Uterus (tissue), 4 donors: ENCODE data around the gene DPP4. TPM values are rescaled to one million over a fixed set of nuclear protein-coding genes. Genes with fewer than 3 reads are reported as not detected.

ENCODE experiments used
- DNase-seq, 2 donors: peaks; one replicate each; pipeline ENCODE4 v3.0.0-alpha.2; 2019 to 2020
- H3K27ac ChIP-seq, 2 donors: fragments of 200-600 bp; sonication (generic); 1 replicate in 1 of 2; 2 replicates in 1 of 2; pipeline ENCODE4 v1.5.1; 2016 to 2018
- H3K27me3 ChIP-seq, 2 donors: fragments of 200-600 bp; sonication (generic); one replicate each; pipeline ENCODE4 v1.5.1; 2018 to 2019; ENCODE audit warnings: control low read depth in 1 of 2
- H3K36me3 ChIP-seq, 2 donors: fragments of 200-600 bp; sonication (generic); one replicate each; pipeline ENCODE4 v1.5.1; 2019; ENCODE audit warnings: control low read depth in 1 of 2
- H3K4me1 ChIP-seq, 2 donors: fragments of 200-600 bp; sonication (generic); one replicate each; pipeline ENCODE4 v1.5.1; 2018 to 2019; ENCODE audit warnings: control low read depth in 1 of 2
- H3K4me3 ChIP-seq, 2 donors: fragments of 200-600 bp; sonication (generic); 1 replicate in 1 of 2; 2 replicates in 1 of 2; pipeline ENCODE4 v1.5.1; 2018 to 2019; ENCODE audit warnings: mild to moderate bottlenecking in 1 of 2
- H3K9me3 ChIP-seq, 2 donors: fragments of 200-600 bp; sonication (generic); one replicate each; pipeline ENCODE4 v1.5.1; 2019; ENCODE audit warnings: control low read depth in 1 of 2
- POLR2A ChIP-seq, 2 donors: fragments of 450-650 bp; IDR thresholded peaks; one replicate each; pipeline ENCODE4 v1.6.1; 2016; ENCODE audit warnings: antibody characterized with exemption in 2 of 2, mild to moderate bottlenecking in 1 of 2, moderate library complexity in 1 of 2
- intact Hi-C: fragments of 100-400 bp; cut with DNase I; formaldehyde crosslinking; loops from one replicate; pipeline ENCODE4 v1.15.1; 2023; ENCODE audit warnings: low total_unique reads
- total RNA-seq, 4 donors: library from RNA; depleted of rRNA in 3 of 4; stranded (reverse); fragments of >200 nt in 3 of 4; gene quantifications; one replicate each; pipeline versions ENCODE4 v1.1.0 to v1.2.4, GENCODE V29; 2014 to 2023
- TF ChIP-seq, protein P1 (sequence below), 4 experiments: fragments of 200-600 bp in 2 of 4; fragments of 450-650 bp in 2 of 4; sonication (generic) in 2 of 4; IDR thresholded peaks; one replicate each; pipeline ENCODE4 v1.5.1; 2016 to 2019; ENCODE audit warnings: antibody characterized with exemption in 4 of 4, mild to moderate bottlenecking in 2 of 4, moderate library complexity in 1 of 4
- donor health status: DM: yes; HTN: yes; CAD: no.

Gene DPP4
- total RNA-seq, 4 donors from 2014 or later, result 1.8 to 36.3 (median 5.0) TPM

DNA sequence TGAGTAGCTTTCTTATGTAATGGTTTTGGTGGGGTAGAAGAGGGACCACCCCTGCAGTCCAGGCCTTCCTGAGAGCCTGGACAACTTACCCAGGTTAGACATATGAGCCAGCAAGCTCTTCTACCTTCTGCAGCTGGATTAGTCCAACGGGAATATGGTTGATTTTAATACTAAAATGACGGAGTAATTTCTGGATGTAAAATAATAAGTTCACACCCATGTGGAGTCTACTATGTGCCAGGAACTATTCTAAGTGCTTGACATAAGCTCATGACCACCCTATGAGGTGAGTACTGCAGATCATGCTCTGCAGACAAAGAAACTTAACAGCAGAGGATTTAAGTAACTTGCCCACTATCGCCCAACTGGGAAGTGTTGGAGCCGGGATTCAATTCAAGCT lies 45.5 kb downstream of the DPP4 start:
- Histone ChIP-seq H3K27ac (no peak overlapping the region), H3K4me3 (no peak overlapping the region), H3K36me3 (no peaks in the 10 kb centered on the region), H3K27me3 (no peaks in the 10 kb centered on the region), H3K9me3 (no peaks in the 10 kb centered on the region), H3K4me1 (no peaks in the 10 kb centered on the region)
- intact Hi-C loops, result no loop called here
- TF ChIP-seq, protein P1, sequence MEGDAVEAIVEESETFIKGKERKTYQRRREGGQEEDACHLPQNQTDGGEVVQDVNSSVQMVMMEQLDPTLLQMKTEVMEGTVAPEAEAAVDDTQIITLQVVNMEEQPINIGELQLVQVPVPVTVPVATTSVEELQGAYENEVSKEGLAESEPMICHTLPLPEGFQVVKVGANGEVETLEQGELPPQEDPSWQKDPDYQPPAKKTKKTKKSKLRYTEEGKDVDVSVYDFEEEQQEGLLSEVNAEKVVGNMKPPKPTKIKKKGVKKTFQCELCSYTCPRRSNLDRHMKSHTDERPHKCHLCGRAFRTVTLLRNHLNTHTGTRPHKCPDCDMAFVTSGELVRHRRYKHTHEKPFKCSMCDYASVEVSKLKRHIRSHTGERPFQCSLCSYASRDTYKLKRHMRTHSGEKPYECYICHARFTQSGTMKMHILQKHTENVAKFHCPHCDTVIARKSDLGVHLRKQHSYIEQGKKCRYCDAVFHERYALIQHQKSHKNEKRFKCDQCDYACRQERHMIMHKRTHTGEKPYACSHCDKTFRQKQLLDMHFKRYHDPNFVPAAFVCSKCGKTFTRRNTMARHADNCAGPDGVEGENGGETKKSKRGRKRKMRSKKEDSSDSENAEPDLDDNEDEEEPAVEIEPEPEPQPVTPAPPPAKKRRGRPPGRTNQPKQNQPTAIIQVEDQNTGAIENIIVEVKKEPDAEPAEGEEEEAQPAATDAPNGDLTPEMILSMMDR (IDR thresholded peaks at IDR 0.05), result no peak
- TF ChIP-seq POLR2A (IDR thresholded peaks at IDR 0.05), result no peak
- no peak for DNase-seq

DNA sequence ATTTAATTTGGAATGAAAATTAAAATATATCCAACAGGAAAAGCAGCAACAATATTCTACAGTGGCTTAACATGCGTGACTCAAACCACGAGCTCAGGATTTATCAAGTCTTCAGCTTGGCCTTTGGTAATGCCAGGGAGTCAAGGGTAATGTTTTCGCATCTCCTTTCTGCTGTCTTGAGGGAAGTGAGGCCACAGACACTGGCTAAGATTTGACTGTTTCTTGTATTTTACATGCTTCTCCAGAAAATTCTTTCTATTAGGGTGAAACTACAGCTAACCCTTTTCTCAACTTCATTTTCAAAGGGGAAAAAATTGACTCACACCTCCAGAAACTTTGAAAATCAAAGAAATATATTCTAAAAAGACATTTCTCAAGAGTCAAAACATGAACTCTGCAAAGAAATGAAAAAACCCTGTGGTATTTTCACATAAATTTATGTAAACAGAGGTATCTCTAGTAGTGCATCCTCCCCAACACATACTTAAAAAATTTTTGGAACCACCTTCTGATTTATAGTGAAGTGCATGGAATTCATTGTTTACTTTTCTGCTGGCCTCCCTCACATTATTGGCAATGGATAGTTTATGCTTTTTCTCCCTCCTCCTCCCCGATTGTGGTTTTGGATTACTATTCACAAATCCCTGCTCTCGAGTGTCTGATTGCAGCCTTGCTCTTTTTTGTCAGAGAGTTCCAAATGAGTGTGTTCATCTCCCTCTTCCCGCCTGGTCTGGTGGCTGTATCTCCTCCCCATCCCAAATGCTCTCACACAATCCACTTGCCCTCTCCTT lies 48.7 kb downstream of the DPP4 start:
- Histone ChIP-seq H3K27ac (no peak overlapping the region), H3K36me3 (no peaks in the 10 kb centered on the region)
- intact Hi-C loops, result no loop called here

DNA sequence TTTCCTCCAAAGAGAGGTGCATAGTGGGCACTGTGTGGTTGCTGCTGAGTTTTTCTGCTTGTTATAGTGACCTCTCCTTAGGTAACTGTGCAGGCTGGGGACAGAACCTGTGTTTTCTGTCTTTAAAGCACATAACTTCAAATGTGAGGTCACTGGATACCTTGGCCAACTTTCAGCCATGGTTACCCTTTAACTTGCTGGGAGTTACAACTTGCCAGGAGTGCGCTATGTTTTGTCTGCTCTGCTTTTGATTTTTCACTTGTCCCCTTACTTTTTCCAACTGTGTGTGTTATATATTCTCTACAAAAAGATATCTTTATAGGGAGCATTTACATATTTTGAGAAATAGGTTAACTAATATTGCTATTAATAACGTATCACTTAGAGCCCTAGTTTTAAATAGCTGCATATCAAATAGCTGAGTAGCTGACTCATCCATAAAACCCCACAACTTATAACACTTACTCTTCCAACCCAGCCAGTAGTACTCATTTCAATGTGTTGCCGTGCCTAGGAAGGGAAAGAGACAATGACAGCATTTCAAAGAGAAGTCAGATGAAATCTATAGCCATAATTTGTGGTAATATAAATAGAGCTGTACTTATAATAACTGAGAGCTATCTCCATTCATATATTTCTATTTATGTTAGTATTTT lies 51.6 kb downstream of the DPP4 start:
- H3K4me1 ChIP-seq, result no peaks in the 10 kb centered on the region
- intact Hi-C loops, result no loop called here
- H3K4me3 ChIP-seq, result no peak overlapping the region
- no peaks in the 10 kb centered on the region for H3K36me3 ChIP-seq
- H3K27me3 ChIP-seq, result no peaks in the 10 kb centered on the region
- TF ChIP-seq POLR2A (IDR thresholded peaks at IDR 0.05), result no peak
- TF ChIP-seq, protein P1 (IDR thresholded peaks at IDR 0.05), result no peak
- DNase-seq, result no peak
- no peak overlapping the region for H3K27ac ChIP-seq
- no peaks in the 10 kb centered on the region for H3K9me3 ChIP-seq

More for the DNA sequence above, 48.7 kb downstream of the DPP4 start:
- Histone ChIP-seq H3K27me3 (no peaks in the 10 kb centered on the region), H3K4me1 (no peaks in the 10 kb centered on the region), H3K4me3 (no peak overlapping the region), H3K9me3 (no peaks in the 10 kb centered on the region)
- TF ChIP-seq POLR2A (IDR thresholded peaks at IDR 0.05), result no peak
- TF ChIP-seq, protein P1 (IDR thresholded peaks at IDR 0.05), result no peak
- no peak for DNase-seq

DNA sequence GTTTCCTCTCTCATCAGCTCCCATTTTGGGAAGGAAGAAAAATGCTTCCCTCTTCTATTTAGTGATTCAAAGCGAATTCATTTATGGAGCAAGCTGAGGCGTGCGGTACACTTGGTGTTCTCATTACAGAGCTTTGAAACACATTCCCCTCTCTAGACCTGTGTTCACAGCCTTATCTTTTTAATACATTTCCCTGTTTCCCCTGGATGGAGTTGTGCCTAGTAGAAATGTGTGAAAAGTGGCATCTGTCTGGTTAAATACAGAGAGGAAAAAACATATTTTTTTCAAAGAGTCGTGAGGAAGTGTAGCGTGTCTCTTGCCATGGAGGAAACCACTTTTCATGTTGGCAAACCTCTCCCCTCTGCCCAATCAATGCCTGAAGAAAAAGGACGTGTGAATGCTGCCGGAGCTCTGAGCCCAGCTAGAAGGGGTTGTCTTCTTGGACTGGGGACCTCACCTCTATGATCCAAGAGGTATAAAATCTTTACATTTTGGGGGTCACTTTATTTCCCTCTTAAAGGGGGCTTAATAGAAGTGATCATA lies 52.4 kb downstream of the DPP4 start:
- intact Hi-C loops, result no loop called here
- no peaks in the 10 kb centered on the region for H3K36me3 ChIP-seq
- no peaks in the 10 kb centered on the region for H3K27me3 ChIP-seq
- H3K27ac ChIP-seq, result no peak overlapping the region
- TF ChIP-seq, protein P1 (IDR thresholded peaks at IDR 0.05), result no peak
- TF ChIP-seq POLR2A (IDR thresholded peaks at IDR 0.05), result no peak
- no peaks in the 10 kb centered on the region for H3K4me1 ChIP-seq
- DNase-seq, result no peak
- no peak overlapping the region for H3K4me3 ChIP-seq
- H3K9me3 ChIP-seq, result no peaks in the 10 kb centered on the region

DNA sequence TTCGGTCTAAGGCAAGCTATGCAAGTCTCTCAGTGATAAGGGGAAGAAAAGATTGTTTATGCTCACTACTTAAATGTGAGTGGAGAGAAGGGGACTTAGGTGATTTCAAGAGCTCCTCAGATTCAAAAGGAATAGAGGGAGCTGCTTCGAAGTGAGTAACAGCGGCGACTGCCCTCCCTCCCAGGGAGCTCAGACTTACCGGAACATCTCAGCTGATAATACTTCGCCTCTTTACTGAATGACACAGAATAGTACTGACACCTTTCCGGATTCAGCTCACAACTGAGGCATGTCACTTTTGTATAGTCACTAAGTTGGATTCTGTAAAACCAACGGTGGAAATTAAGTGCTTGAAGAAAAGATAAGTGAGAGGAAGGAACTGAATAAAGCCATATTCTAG lies 55.5 kb downstream of the DPP4 start:
- intact Hi-C loops, result no loop called here
- Histone ChIP-seq H3K4me3 (no peak overlapping the region), H3K36me3 (no peaks in the 10 kb centered on the region), H3K27ac (no peak overlapping the region), H3K9me3 (no peaks in the 10 kb centered on the region), H3K27me3 (no peaks in the 10 kb centered on the region), H3K4me1 (no peaks in the 10 kb centered on the region)
- no peak for TF ChIP-seq POLR2A (IDR thresholded peaks at IDR 0.05)
- TF ChIP-seq, protein P1 (IDR thresholded peaks at IDR 0.05), result no peak
- DNase-seq, result no peak
